K562 (cell line): ENCODE results near the gene RBPJL. TPM values are rescaled to one million over a fixed set of nuclear protein-coding genes. Genes with fewer than 3 reads are reported as not detected.

ENCODE experiments used
- HDGF ChIP-seq: fragments of 450-650 bp; IDR thresholded peaks from 2 replicates; pipeline ENCODE4 v1.6.1; 2016
- JUNB ChIP-seq: fragments of 450-650 bp; formaldehyde crosslinking; conservative IDR thresholded peaks from 2 replicates; pipeline ENCODE4 v1.4.0; 2020; ENCODE audit warnings: mild to moderate bottlenecking
- MCM7 ChIP-seq, 2 experiments: fragments of 450-650 bp; IDR thresholded peaks; 2 replicates each; pipeline ENCODE4 v1.6.1; 2016 to 2018
- NCOA4 ChIP-seq: fragments of 450-650 bp; IDR thresholded peaks from 2 replicates; pipeline ENCODE4 v1.6.1; 2018; ENCODE audit warnings: mild to moderate bottlenecking; ENCODE audit not compliant: partially characterized antibody
- NR2C2 ChIP-seq, 2 experiments: fragments of 200-800 bp in 1 of 2; sonication (Bioruptor generic) in 1 of 2; sonication (generic) in 1 of 2; formaldehyde crosslinking in 1 of 2; IDR thresholded peaks; 2 replicates each; pipeline versions ENCODE4 v1.6.1 to v1.8.0; 2016 to 2022; ENCODE audit warnings: mild to moderate bottlenecking in 1 of 2, missing compliant biosample characterization in 1 of 2, missing genetic modification characterization in 1 of 2, missing genetic modification reagents in 1 of 2
- POLR2B ChIP-seq: fragments of 450-650 bp; IDR thresholded peaks from 2 replicates; pipeline ENCODE4 v1.6.1; 2018; ENCODE audit warnings: low read depth; ENCODE audit not compliant: partially characterized antibody
- POLR2H ChIP-seq: IDR thresholded peaks from 2 replicates; pipeline ENCODE4 v1.6.1; 2016; ENCODE audit warnings: missing genetic modification characterization, low read depth, mild to moderate bottlenecking, control low read depth, missing compliant biosample characterization, moderate library complexity
- RREB1 ChIP-seq: fragments of 250-450 bp; sonication (Bioruptor Pico); IDR thresholded peaks from 2 replicates; pipeline ENCODE4 v1.4.0; 2020
- SP2 ChIP-seq: IDR thresholded peaks from 2 replicates; pipeline ENCODE4 v1.6.1; 2011; ENCODE audit warnings: mild to moderate bottlenecking, low read depth, low read length, moderate library complexity; ENCODE audit not compliant: poor library complexity, severe bottlenecking; ENCODE audit errors: extremely low read depth
- SRSF3 ChIP-seq: fragments of 200-400 bp; formaldehyde crosslinking; IDR thresholded peaks from 2 replicates; pipeline ENCODE4 v1.6.1; 2016; ENCODE audit warnings: mild to moderate bottlenecking, low read length, moderate library complexity; ENCODE audit not compliant: insufficient read depth
- TAF15 ChIP-seq: fragments of 200-400 bp; formaldehyde crosslinking; IDR thresholded peaks from 2 replicates; pipeline ENCODE4 v1.6.1; 2017; ENCODE audit warnings: mild to moderate bottlenecking, low read depth, low read length, moderate library complexity
- TCF3 ChIP-seq: sonication (generic); formaldehyde crosslinking; IDR thresholded peaks from 2 replicates; pipeline ENCODE4 v1.4.0; 2020; ENCODE audit warnings: mild to moderate bottlenecking, missing genetic modification reagents
- TSC22D4 ChIP-seq: fragments of 450-650 bp; IDR thresholded peaks from 2 replicates; pipeline ENCODE4 v1.6.1; 2016; ENCODE audit warnings: missing genetic modification characterization, missing biosample characterization, control low read depth
- ZNF12 ChIP-seq: sonication (generic); formaldehyde crosslinking; IDR thresholded peaks from 2 replicates; pipeline ENCODE4 v1.4.0; 2020; ENCODE audit warnings: mild to moderate bottlenecking, missing genetic modification reagents
- ZNF146 ChIP-seq: IDR thresholded peaks from one replicate; pipeline ENCODE4 v1.6.1; 2018; ENCODE audit warnings: missing compliant biosample characterization; ENCODE audit not compliant: unreplicated experiment
- ZNF282 ChIP-seq: sonication (generic); formaldehyde crosslinking; IDR thresholded peaks from 2 replicates; pipeline ENCODE4 v1.8.1; 2023; ENCODE audit warnings: missing genetic modification reagents
- ZNF668 ChIP-seq: fragments of 250-450 bp; sonication (Bioruptor Pico); IDR thresholded peaks from 2 replicates; pipeline ENCODE4 v1.8.0; 2022; ENCODE audit warnings: mild to moderate bottlenecking, inconsistent platforms
- polyA plus RNA-seq, 8 experiments: library from polyadenylated mRNA; depleted of rRNA in 4 of 8; stranded (reverse) in 5 of 8; unstranded in 3 of 8; fragments of >200 nt; fragmentation: Nextera tagmentation in 2 of 8; fragmentation: Illumina TruSeq in 1 of 8; extraction: Ambion mirVana in 2 of 8; extraction: Trizol in 1 of 8; gene quantifications; 2 replicates each; pipeline versions ENCODE4 v1.2.1 to v1.2.3, GENCODE V29; 2011 to 2014; ENCODE audit warnings: inconsistent platforms in 1 of 8, missing spikeins in 1 of 8
- total RNA-seq, 7 experiments: library from RNA; depleted of rRNA in 6 of 7; stranded (reverse); fragments of >200 nt in 6 of 7; fragmentation: Illumina TruSeq in 2 of 7; extraction: Trizol in 2 of 7; gene quantifications; 2 replicates each; pipeline versions ENCODE4 v1.2.1 to v1.2.3, GENCODE V29; 2011 to 2021; ENCODE audit warnings: low replicate concordance in 1 of 7
- TF ChIP-seq, protein P1 (sequence below): fragments of 450-650 bp; IDR thresholded peaks from 2 replicates; pipeline ENCODE4 v1.6.1; 2017; ENCODE audit warnings: antibody characterized with exemption
- TF ChIP-seq, protein P2 (sequence below): fragments of 450-650 bp; formaldehyde crosslinking; IDR thresholded peaks from 2 replicates; pipeline ENCODE4 v1.4.0; 2020; ENCODE audit warnings: mild to moderate bottlenecking, mixed read lengths

The RBPJL gene
- total and polyA plus RNA-seq, 9 of the 15 experiments (the other 6 are each of a cell fraction or from before 2014, with no cell fraction given): not detected

DNA sequence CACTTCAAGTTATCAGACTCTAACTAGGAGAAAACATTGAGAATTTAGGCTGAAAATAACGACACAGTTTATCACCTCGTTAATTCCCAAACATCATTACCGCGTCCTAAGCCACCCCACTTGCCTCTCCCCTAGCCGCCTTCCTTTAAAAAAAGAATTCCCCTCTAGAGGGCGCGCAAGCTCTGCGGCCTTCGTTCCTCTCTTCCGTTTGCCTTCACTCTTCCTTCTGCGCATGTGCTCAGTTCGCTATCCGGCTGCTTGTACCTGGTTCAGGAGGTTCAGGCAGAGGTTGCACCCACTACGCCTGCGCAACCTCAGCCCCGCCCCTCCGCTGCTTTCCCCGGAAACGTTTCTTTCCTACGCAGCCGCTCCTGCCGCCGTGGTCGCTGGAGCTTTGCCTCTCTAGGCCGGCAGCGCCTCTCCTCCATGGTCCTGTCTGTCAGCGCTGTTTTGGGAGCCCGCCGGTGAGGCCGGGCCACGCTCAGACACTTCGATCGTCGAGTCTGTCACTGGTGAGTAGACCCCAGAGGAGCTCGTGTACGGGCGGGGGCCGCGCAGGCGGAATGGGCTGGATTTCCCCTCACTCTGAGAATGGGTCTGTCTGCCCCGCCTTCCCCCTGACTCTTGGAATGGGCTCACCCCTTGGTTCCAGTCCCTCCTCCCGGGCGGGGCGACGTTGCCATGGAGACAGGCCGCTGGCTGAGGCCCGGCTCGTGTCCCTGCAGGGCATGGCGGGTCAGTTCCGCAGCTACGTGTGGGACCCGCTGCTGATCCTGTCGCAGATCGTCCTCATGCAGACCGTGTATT lies 56.4 kb downstream of the RBPJL start, which contains the start of gene SYS1 (continued):
- TF ChIP-seq RREB1 (CRISPR knock-in tag) (no peak), NCOA4 (no peak), ZNF12 (CRISPR knock-in tag) (no peak), POLR2H (tag) (peak; percentile 66), SP2 (peak; percentile 84), TSC22D4 (tag) (no peak), MCM7 (IDR thresholded peaks at IDR 0.05) (no peak), NR2C2 (CRISPR knock-in tag; IDR thresholded peaks at IDR 0.05) (peak; percentile 93), NR2C2 (tag; IDR thresholded peaks at IDR 0.05) (peak; percentile 99), SRSF3 (no peak), ZNF668 (CRISPR knock-in tag) (no peak), ZNF282 (CRISPR knock-in tag) (no peak), POLR2B (peak; percentile 91), HDGF (no peak), TAF15 (no peak), ZNF146 (CRISPR knock-in tag) (no peak), JUNB (CRISPR knock-in tag) (no peak), TCF3 (CRISPR knock-in tag) (0 out of 2 replicates have a peak, but pooled peaks have one; percentile 2)
- TF ChIP-seq, protein P1, sequence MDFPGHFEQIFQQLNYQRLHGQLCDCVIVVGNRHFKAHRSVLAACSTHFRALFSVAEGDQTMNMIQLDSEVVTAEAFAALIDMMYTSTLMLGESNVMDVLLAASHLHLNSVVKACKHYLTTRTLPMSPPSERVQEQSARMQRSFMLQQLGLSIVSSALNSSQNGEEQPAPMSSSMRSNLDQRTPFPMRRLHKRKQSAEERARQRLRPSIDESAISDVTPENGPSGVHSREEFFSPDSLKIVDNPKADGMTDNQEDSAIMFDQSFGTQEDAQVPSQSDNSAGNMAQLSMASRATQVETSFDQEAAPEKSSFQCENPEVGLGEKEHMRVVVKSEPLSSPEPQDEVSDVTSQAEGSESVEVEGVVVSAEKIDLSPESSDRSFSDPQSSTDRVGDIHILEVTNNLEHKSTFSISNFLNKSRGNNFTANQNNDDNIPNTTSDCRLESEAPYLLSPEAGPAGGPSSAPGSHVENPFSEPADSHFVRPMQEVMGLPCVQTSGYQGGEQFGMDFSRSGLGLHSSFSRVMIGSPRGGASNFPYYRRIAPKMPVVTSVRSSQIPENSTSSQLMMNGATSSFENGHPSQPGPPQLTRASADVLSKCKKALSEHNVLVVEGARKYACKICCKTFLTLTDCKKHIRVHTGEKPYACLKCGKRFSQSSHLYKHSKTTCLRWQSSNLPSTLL: no peak
- TF ChIP-seq, protein P2, sequence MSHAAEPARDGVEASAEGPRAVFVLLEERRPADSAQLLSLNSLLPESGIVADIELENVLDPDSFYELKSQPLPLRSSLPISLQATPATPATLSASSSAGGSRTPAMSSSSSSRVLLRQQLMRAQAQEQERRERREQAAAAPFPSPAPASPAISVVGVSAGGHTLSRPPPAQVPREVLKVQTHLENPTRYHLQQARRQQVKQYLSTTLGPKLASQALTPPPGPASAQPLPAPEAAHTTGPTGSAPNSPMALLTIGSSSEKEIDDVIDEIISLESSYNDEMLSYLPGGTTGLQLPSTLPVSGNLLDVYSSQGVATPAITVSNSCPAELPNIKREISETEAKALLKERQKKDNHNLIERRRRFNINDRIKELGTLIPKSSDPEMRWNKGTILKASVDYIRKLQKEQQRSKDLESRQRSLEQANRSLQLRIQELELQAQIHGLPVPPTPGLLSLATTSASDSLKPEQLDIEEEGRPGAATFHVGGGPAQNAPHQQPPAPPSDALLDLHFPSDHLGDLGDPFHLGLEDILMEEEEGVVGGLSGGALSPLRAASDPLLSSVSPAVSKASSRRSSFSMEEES: no peak
